Omental fat pad (tissue), 4 donors: ENCODE results near the gene RASD2. TPM values are rescaled to one million over a fixed set of nuclear protein-coding genes. Genes with fewer than 3 reads are reported as not detected.

Source experiments
- ATAC-seq: fragments of 150-250 bp; one replicate; pipeline ENCODE4 v1.9.1; 2016; ENCODE audit warnings: mild to moderate bottlenecking, moderate library complexity; ENCODE audit not compliant: low FRiP score
- DNase-seq: peaks from one replicate; pipeline ENCODE4 v3.0.0-alpha.2; 2019; ENCODE audit warnings: low spot score
- total RNA-seq, 4 donors: library from RNA; depleted of rRNA; stranded (reverse); fragments of >200 nt; gene quantifications; one replicate each; pipeline ENCODE4 v1.1.0, GENCODE V29; 2016
- TF ChIP-seq, protein P1 (sequence below), 3 donors: fragments of 450-650 bp; IDR thresholded peaks; one replicate each; pipeline ENCODE4 v1.5.1; 2016 to 2017; ENCODE audit warnings: antibody characterized with exemption in 3 of 3, mild to moderate bottlenecking in 3 of 3, moderate library complexity in 2 of 3

The RASD2 gene
- total RNA-seq, 4 donors from 2014 or later, result 0.19 to 2.8 (median 0.57) TPM

DNA sequence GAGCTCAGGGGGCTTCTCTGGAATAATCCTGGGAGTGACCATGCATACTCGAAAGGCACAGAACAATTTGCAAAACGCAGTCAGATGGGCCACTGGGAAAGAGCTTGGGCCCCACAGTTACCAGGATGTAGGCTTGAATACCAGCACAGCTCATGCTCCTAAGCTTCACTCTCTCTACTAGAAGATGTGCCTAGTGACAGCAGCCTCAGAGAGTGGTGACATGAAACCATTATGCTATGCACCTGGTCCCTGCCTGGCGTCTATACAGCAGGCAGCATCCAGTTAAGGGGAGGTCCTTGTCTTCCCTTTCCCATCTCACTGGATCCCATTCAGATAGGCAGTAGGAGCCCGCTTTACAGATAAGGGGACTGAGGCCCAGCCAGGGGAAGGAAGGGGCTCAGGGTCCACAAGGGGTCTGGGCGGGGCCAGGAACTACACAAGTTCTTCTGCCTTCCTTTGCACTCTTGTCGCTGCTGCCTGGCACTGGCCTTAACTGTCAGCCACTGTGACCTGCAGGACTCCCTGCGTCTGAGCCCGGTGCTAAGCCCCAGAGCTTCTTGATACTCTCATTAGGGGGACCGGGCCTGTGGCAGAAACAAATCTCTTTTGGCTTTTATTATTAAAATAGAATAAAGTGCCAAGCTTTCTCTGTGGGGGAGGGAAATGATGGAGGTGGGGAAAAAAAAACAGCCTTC is 21.2 kb upstream of the RASD2 start:
- TF ChIP-seq, protein P1, sequence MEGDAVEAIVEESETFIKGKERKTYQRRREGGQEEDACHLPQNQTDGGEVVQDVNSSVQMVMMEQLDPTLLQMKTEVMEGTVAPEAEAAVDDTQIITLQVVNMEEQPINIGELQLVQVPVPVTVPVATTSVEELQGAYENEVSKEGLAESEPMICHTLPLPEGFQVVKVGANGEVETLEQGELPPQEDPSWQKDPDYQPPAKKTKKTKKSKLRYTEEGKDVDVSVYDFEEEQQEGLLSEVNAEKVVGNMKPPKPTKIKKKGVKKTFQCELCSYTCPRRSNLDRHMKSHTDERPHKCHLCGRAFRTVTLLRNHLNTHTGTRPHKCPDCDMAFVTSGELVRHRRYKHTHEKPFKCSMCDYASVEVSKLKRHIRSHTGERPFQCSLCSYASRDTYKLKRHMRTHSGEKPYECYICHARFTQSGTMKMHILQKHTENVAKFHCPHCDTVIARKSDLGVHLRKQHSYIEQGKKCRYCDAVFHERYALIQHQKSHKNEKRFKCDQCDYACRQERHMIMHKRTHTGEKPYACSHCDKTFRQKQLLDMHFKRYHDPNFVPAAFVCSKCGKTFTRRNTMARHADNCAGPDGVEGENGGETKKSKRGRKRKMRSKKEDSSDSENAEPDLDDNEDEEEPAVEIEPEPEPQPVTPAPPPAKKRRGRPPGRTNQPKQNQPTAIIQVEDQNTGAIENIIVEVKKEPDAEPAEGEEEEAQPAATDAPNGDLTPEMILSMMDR (IDR thresholded peaks at IDR 0.05), result no peak
- ATAC-seq, result no peak
- DNase-seq, result no peak

DNA sequence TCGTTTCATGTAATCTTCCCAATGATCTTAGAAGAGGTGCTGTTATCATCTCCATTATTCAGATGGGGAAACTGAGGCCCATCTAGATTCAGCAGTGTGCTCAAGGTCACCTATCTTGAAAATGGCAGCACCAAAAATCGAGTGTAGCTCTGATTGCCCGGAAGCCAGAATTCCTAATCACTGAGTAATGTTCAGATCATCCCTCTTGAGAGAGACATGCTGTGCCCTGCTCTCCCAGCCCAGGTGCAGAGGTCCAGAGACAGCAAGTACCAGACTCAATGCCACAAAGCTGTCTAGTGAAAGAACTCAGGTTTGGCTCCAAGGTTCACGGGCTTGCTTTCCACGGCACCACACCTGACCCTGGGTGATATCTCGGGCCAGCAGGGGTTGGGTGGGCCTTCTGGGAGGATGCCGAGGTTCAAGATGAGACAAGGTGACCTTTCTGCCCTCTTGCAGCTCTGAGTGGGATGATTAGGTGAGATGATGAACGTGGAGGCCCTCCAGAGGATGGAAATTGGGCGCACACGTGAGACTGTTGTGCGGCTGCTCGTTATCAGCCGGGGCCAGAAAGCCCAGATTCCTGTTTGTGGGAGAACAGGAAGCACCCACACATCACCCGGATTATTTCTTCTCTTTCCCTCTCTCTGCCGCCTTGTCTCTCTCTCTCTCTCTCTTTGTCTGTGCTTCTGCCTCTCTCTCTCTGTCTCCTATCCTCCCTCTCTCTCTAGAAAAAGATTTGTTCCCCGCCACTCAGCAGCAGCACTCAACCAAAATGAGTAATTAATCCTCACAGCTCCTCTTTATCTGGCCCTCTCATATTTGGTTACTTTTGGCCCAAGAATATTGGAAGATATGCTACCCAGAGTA is 19.0 kb upstream of the RASD2 start:
- TF ChIP-seq, protein P1 (IDR thresholded peaks at IDR 0.05), result no peak
- peak; percentile 65 for ATAC-seq
- no peak for DNase-seq

DNA sequence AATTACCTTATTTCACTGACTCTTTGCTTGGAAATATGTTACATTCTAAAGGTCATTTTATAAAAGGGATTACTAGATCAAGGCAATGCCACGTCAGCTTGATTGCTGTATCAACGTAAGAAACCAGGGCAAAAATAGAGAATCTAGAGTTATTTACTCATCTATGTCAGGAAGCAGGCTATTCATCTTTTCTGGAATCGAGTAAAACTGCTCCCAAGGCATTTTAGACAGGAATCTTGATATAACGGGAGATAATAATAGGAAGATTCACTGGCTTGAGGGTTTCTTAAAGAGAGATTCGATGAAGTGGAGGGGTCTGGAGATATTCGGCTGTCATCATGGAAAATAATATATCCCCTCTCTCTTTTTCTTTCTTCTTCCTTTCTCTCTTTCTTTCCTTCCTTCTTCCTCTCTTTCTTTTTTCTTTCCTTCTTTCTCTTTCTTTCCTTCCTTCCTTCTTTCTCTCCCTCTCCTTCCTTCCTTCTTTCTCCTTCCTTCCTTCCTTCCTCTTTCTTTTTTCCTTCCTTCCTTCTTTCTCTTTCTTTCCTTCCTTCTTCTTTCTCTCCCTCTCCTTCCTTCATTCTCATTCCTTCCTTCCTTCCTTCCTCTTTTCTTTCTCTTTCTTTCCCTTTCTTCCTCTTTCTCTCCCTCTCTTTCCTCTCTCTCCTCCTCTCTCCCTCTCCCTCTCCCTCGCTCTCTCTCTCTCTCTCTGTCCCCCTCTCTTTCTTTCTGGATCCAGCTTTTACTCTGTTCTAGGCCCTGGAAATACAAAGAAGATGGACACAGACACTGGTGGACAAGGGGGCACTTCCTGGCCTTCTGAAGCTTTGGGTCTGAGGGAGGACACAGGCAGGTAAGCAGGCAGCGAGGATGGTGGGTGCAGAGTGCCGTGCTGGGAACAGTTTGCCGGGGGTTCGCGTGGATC is 18.1 kb upstream of the RASD2 start:
- DNase-seq, result no peak
- TF ChIP-seq, protein P1 (IDR thresholded peaks at IDR 0.05), result no peak
- no peak for ATAC-seq

DNA sequence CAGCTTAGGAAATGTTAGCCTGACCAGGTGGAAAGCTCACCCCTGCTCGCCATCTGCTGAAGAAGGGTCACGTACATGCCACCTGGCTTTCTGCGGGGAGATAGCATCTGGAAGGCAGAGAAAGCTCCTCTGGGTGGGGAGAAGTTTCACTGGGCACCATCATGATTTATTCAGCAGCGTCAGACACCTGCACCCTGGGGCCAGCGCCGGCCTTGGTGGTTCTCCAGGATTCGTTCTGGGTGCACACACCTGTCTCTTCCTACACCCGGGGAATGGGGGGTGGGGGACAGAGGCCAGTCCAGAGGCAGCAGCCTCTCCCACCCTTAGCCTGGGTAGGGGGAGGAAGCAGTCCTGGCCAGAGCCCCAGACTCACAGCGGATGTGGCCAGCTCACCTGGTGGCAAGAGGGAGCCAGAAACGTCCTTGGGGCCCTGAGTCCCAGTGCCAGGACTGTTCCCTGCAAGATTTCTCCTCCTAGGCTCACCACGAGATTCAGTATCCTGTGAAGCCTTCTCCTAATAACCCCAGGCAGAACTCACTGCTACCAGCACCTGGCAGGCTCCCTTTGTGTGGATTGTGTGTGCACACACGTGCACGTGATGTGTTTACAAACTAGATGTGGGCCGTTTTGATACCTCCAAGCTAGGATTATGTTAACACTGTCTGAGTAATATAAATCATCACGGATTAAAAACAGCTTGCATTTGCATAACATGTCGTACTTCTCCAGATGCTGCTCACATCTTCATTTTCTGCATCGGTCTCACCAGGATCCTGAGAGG is 17.3 kb upstream of the RASD2 start:
- ATAC-seq (no peak), DNase-seq (no peak)
- TF ChIP-seq, protein P1 (IDR thresholded peaks at IDR 0.05), result no peak

DNA sequence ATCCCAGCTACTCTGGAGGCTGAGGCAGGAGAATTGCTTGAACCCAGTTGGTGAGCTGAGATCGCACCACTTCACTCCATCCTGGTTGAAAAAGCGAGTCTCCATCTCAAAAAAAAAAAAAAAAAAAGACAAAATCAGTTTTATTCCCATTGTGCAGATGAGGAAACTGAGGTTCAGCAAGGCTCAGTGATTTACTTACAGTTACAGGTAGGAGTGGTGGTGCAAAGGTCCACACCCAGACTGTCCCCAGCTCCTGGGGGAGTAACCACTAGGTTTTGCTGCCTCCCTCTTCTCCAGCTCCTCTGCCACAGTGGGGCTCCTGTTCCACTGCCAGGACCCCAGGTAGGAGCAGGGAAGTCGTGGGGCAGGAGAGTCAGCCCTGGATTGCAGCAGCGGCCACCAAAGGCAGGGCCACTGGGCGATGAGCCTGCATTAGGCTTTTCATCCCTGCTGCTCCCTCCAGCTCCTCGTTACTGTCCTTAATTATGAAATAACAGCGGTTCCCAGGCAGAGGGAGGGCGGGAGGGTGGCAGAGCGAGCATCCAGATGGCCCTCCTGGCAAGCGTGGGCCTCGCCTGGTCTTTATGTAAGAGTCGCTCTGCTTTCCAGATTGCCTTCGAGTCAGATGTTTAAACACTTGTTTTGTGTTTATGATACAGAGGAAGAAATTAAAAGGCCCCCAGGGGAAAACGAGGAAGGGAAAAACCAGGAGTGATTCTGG is 15.5 kb upstream of the RASD2 start:
- ATAC-seq (no peak), DNase-seq (no peak)
- TF ChIP-seq, protein P1 (IDR thresholded peaks at IDR 0.05), result no peak
